GM18858 (cell line): Measurements from ENCODE around the gene INPPL1.

Source experiments
- ATAC-seq: cut with Tn5 transposase; IDR thresholded peaks from one replicate; pipeline ENCODE4 v1.9.1; 2021; ENCODE audit not compliant: unreplicated experiment

The INPPL1 gene

GRCh38 chr11:72280037-72280436 is 55.5 kb downstream of the INPPL1 start:
- no peak for ATAC-seq

DNA sequence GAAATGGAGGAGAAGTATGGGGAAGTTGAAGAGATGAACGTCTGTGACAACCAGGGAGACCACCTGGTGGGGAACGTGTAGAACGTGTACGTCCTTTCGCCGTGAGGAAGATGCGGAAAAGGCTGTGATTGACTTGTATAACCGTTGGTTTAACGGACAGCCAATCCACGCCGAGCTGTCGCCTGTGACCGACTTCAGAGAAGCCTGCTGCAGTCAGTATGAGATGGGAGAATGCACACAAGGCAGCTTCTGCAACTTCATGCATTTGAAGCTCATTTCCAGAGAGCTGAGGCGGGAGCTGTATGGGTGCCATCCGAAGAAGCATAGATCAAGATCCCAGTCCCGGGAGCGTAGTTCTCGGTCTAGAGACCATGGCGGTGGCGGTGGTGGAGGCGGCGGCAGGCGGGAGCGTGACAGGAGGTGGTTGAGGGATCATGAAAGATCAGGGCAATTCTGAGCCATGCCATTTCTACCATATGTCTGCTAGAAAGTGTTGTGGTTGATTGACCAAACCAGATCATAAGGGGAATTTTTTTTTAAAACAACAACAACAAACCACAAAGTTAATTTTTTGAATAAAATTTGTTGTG is 56.3 kb downstream of the INPPL1 start:
- ATAC-seq: no peak

- ATAC-seq: no peak
Observed at GRCh38 chr11:72283947-72284346, 59.4 kb downstream of the INPPL1 start.

DNA sequence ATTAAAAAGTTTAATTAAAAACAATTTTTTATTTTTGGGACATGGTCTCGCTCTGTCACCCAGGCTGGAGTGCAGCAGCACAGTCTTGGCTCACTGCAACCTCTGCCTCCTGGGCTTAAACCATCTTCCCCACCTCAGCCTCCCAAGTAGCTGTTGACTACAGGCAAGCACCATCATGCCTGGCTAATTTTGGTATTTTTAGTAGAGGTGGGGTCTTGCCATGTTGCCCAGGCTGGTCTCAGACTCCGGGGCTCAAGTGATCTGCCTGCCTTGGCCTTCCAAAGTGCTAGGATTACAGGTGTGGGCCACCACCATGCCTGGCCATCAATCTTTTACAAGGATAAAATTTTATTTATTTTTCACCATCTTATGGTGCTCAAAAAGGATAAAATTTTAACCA is 62.7 kb downstream of the INPPL1 start:
- no peak for ATAC-seq
